PC-3 (cell line): ENCODE data around the gene HOXC10. TPM values are rescaled to one million over a fixed set of nuclear protein-coding genes. Genes with fewer than 3 reads are reported as not detected.

Experiments used
- ATAC-seq: fragments of 200-7000 bp; cut with Tn5 transposase; 2 replicates; pipeline ENCODE4 v1.9.1; 2020; ENCODE audit warnings: mild to moderate bottlenecking, moderate library complexity
- BruUV-seq: library from RNA; stranded (reverse); fragments of 400-500 nt; replicated peaks from 2 replicates; lab custom pipeline; 2021; lab: Mats Ljungman, UMichigan
- CTCF ChIA-PET: fragments of 300-600 bp; sonication (Branson Sonifier 250); formaldehyde crosslinking; loops from one replicate; lab custom pipeline; 2022; ENCODE audit warnings: antibody characterized with exemption; lab: Charles Lee
- POLR2A ChIA-PET: fragments of 300-600 bp; sonication (Branson Sonifier 250); formaldehyde crosslinking; loops from one replicate; lab custom pipeline; 2022; ENCODE audit warnings: antibody characterized with exemption; ENCODE audit not compliant: unreplicated experiment; lab: Charles Lee
- DNase-seq: peaks from one replicate; pipeline ENCODE4 v3.0.0-alpha.2; 2015
- H2AFZ ChIP-seq: fragments of 300-600 bp; sonication (generic); 2 replicates; pipeline ENCODE4 v1.6.0; 2016; ENCODE audit warnings: antibody characterized with exemption, low read length
- H3F3A ChIP-seq: fragments of 300-600 bp; sonication (generic); one replicate; pipeline ENCODE4 v1.6.0; 2017; ENCODE audit warnings: antibody characterized with exemption, low read length, control low read depth, mild to moderate bottlenecking; ENCODE audit not compliant: unreplicated experiment
- H3K27ac ChIP-seq: fragments of 300-600 bp; sonication (generic); 2 replicates; pipeline ENCODE4 v1.5.1; 2016; ENCODE audit warnings: mild to moderate bottlenecking, low read length
- H3K27me3 ChIP-seq: fragments of 300-600 bp; sonication (generic); 2 replicates; pipeline ENCODE4 v1.6.1; 2016; ENCODE audit warnings: low read length, mixed read lengths
- H3K36me3 ChIP-seq: fragments of 300-600 bp; sonication (generic); 2 replicates; pipeline ENCODE4 v1.6.1; 2016; ENCODE audit warnings: low read depth, mixed run types, low read length, mixed read lengths
- H3K4me1 ChIP-seq: fragments of 300-600 bp; sonication (generic); 2 replicates; pipeline ENCODE4 v1.5.1; 2016; ENCODE audit warnings: low read length; ENCODE audit not compliant: insufficient read depth
- H3K4me2 ChIP-seq: fragments of 300-600 bp; sonication (generic); 2 replicates; pipeline ENCODE4 v1.6.0; 2016; ENCODE audit warnings: low read length
- H3K4me3 ChIP-seq: fragments of 300-600 bp; sonication (generic); 2 replicates; pipeline ENCODE4 v1.5.1; 2016; ENCODE audit warnings: mild to moderate bottlenecking, low read length, mixed read lengths
- H3K79me2 ChIP-seq: fragments of 300-600 bp; sonication (generic); 2 replicates; pipeline ENCODE4 v1.6.1; 2017; ENCODE audit warnings: low read length, mixed read lengths
- H3K9ac ChIP-seq: fragments of 300-600 bp; sonication (generic); 2 replicates; pipeline ENCODE4 v1.6.0; 2016; ENCODE audit warnings: mild to moderate bottlenecking, low read length
- H3K9me2 ChIP-seq: fragments of 300-600 bp; sonication (generic); replicated peaks from 2 replicates; pipeline ENCODE4 v1.6.1; 2016; ENCODE audit warnings: mixed run types, low read length, mixed read lengths
- H3K9me3 ChIP-seq: fragments of 300-600 bp; sonication (generic); 2 replicates; pipeline ENCODE4 v1.6.1; 2016; ENCODE audit warnings: low read length, mixed read lengths
- H4K20me1 ChIP-seq: fragments of 300-600 bp; sonication (generic); 2 replicates; pipeline ENCODE4 v1.6.1; 2016; ENCODE audit warnings: low read length, mixed read lengths
- CTCF ChIP-seq: fragments of 300-600 bp; sonication (generic); conservative IDR thresholded peaks from 2 replicates; pipeline ENCODE4 v1.5.1; 2017; ENCODE audit warnings: antibody characterized with exemption, low read depth, mild to moderate bottlenecking, low read length
- EZH2 ChIP-seq: fragments of 300-600 bp; sonication (generic); IDR thresholded peaks from one replicate; pipeline ENCODE4 v1.6.1; 2017; ENCODE audit warnings: antibody characterized with exemption, mild to moderate bottlenecking, low read length; ENCODE audit not compliant: unreplicated experiment
- EZH2phosphoT487 ChIP-seq: fragments of 300-600 bp; sonication (generic); IDR thresholded peaks from 2 replicates; pipeline ENCODE4 v1.6.1; 2018; ENCODE audit warnings: mild to moderate bottlenecking, antibody characterized with exemption, low read length, borderline replicate concordance
- intact Hi-C: fragments of 100-400 bp; cut with micrococcal nuclease; formaldehyde crosslinking; loops from 2 replicates; pipeline ENCODE4 v1.9.0; 2023
- total RNA-seq: library from RNA; depleted of rRNA; stranded (reverse); fragments of >200 nt; gene quantifications from 2 replicates; pipeline ENCODE4 v1.2.3, GENCODE V29; 2014

The HOXC10 gene
- total RNA-seq, 1 experiment from 2014 or later, result 0.69 TPM

DNA sequence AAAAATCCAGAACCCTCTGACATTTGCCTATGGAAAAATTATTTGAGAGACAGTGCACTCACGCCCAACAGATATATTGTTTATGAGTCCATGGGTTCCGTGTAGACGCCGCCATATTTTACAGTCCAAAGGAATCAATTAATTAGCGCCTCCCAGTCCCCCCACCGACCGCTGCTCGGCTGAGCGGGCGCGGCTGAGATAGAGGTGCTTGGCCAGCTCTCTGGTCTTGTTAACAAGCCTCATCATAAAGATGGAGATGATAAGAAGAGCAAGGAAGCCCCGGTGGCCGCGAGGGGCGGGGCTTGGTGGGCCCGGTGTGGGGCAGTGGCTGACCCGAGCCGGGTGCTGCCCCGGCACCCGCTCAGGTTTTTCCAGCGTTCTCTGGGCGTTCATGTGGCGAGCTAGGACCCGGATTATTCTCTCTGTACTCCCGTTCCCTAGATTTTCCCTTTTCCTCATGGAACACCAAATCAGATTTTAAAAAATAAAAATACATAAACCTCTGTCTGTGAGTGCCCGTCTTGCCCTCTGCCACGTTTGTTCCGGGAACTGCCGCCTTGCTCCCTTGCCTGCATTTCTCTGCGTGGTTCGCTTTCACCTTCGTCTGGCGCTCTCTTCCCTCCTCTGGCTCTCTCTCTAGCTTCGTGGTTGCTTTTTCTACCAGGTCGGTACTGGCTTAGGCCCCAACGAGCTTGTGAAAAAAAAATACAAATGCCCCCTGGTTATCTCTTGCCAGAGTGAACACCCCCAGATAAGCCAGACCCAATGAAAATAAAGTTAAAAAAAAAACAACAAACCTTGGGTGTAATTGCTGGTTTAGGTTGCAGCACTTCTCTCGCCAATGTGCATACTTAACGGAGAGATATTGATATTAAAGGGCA, 21.3 kb upstream of the HOXC10 start:
- DNase-seq (no peak), ATAC-seq (no peak)
- Histone ChIP-seq H4K20me1 (no peaks in the 10 kb centered on the region), H3K9me3 (no peaks in the 10 kb centered on the region), H3K9me2 (no peaks in the 10 kb centered on the region), H3K4me3 (no peak overlapping the region), H3K79me2 (no peaks in the 10 kb centered on the region), H3K4me1 (no peaks in the 10 kb centered on the region), H2AFZ (no peak overlapping the region), H3K4me2 (no peak overlapping the region), H3F3A (no peaks in the 10 kb centered on the region), H3K9ac (no peak overlapping the region), H3K27me3 (no peaks in the 10 kb centered on the region), H3K36me3 (no peaks in the 10 kb centered on the region), H3K27ac (no peak overlapping the region)
- POLR2A ChIA-PET, result no interaction called here
- no peak for TF ChIP-seq EZH2
- TF ChIP-seq CTCF, result no peak
- no peak for TF ChIP-seq EZH2phosphoT487
- intact Hi-C loops, result no loop called here
- no TSS peak for BruUV-seq
- CTCF ChIA-PET, result interaction anchor here (0.5 kb wide), 1 partner anchor 404 kb away, joined by 3 read pairs; no protein-coding TSS in a partner anchor

GRCh38 chr12:53964315-53964713, 20.6 kb upstream of the HOXC10 start:
- ATAC-seq, result no peak
- POLR2A ChIA-PET, result no interaction called here

More at GRCh38 chr12:53964315-53964713, 20.6 kb upstream of the HOXC10 start:
- intact Hi-C loops, result no loop called here
- Histone ChIP-seq H3K27me3 (no peaks in the 10 kb centered on the region), H3F3A (no peaks in the 10 kb centered on the region), H3K79me2 (no peaks in the 10 kb centered on the region), H3K27ac (no peak overlapping the region), H3K4me2 (no peak overlapping the region), H2AFZ (no peak overlapping the region), H3K4me3 (no peak overlapping the region), H3K9me2 (no peaks in the 10 kb centered on the region), H3K9ac (no peak overlapping the region), H3K36me3 (no peaks in the 10 kb centered on the region), H3K4me1 (no peaks in the 10 kb centered on the region), H3K9me3 (no peaks in the 10 kb centered on the region), H4K20me1 (no peaks in the 10 kb centered on the region)
- no peak for TF ChIP-seq EZH2phosphoT487
- TF ChIP-seq EZH2, result no peak
- TF ChIP-seq CTCF, result no peak
- CTCF ChIA-PET, result interaction anchor here (0.6 kb wide), 1 partner anchor 12 kb away, joined by 5 read pairs; no protein-coding TSS in a partner anchor
- DNase-seq, result no peak
- no TSS peak for BruUV-seq
